ENCODE results near the gene SSH2. TPM values are rescaled to one million over a fixed set of nuclear protein-coding genes. Genes with fewer than 3 reads are reported as not detected.
A peak's percentile ranks its signal among the peaks of the same experiment; 100 is the strongest.

Gene SSH2
- polyA plus RNA-seq, 3 donors: 31.9 to 66.6 (median 54.0) TPM

GRCh38 chr17:29583324-29584248, 346.4 kb downstream of the SSH2 start:
- Mint-ChIP-seq H3K27ac (peak overlapping the region in 2 of 7 donors; percentile 26 to 55), H3K4me3 (no peak overlapping the region), H3K36me3 (peaks cover 32 to 50% of the 10 kb centered on the region in 2 donors), H3K4me1 (peaks cover 51% of the 10 kb centered on the region), H3K27me3 (ENCODE audit: low read depth in 3 of 3) (peaks cover 0 to 2% (median 0%) of the 10 kb centered on the region in 3 donors), H3K9me3 (no peaks in the 10 kb centered on the region)
- Histone ChIP-seq H3K27me3 (ENCODE audit: control insufficient read depth in 2 of 2, insufficient read depth in 2 of 2, low read length in 2 of 2) (no peaks in the 10 kb centered on the region), H2AFZ (ENCODE audit: insufficient read depth, low read depth, low read length, poor library complexity, severe bottlenecking) (no peak overlapping the region), H3K4me3 (replicated peaks in 1 of 3; ENCODE audit: low read depth in 2 of 3, low read length in 3 of 3) (no peak overlapping the region), H3K4me1 (ENCODE audit: control insufficient read depth in 1 of 2, insufficient read depth in 2 of 2, low read length in 2 of 2) (peaks cover 48% of the 10 kb centered on the region in 2 donors), H3K9ac (ENCODE audit: insufficient read depth, low read length, poor library complexity, severe bottlenecking) (no peak overlapping the region), H3K36me3 (replicated peaks in 1 of 2; ENCODE audit: control insufficient read depth in 1 of 2, insufficient read depth in 2 of 2, low read length in 2 of 2) (peaks cover 29 to 43% of the 10 kb centered on the region in 2 donors), H4K20me1 (ENCODE audit: insufficient read depth, low read length) (peaks cover 82% of the 10 kb centered on the region), H3K4me2 (replicated peaks; ENCODE audit: extremely low read depth, low read length, poor library complexity, severe bottlenecking) (no peak overlapping the region), H3K9me3 (replicated peaks in 1 of 2; ENCODE audit: control insufficient read depth in 1 of 2, insufficient read depth in 1 of 2, low read length in 2 of 2) (no peaks in the 10 kb centered on the region), H3K79me2 (ENCODE audit: insufficient read depth, low read length) (peaks cover 59% of the 10 kb centered on the region), H3K27ac (ENCODE audit: low read depth in 1 of 2, low read length in 2 of 2) (peak overlapping the region in 1 of 2 donors; percentile 75)
- 94% methylated on average over 15 of the region's 16 CpGs for WGBS (ENCODE audit: insufficient coverage)
- TF ChIP-seq CTCF (IDR thresholded peaks at IDR 0.05): no peak
- DNase-seq: no peak
- intact Hi-C loops (cut with micrococcal nuclease): loop anchor here in 1 of 2 donors (5.0 to 10.0 kb wide), 2 partner anchors 341 to 509 kb away; no protein-coding TSS in a partner anchor

GRCh38 chr17:29582772-29583171, 347.3 kb downstream of the SSH2 start:
- peaks cover 38 to 51% of the 10 kb centered on the region in 2 donors for H3K36me3 ChIP-seq (replicated peaks in 1 of 2; ENCODE audit: control insufficient read depth in 1 of 2, insufficient read depth in 2 of 2, low read length in 2 of 2)
- peaks cover 80% of the 10 kb centered on the region for H4K20me1 ChIP-seq (ENCODE audit: insufficient read depth, low read length)

More at GRCh38 chr17:29582772-29583171, 347.3 kb downstream of the SSH2 start:
- no peak overlapping the region for H3K4me3 Mint-ChIP-seq
- H3K4me1 ChIP-seq (ENCODE audit: control insufficient read depth in 1 of 2, insufficient read depth in 2 of 2, low read length in 2 of 2): peaks cover 40% of the 10 kb centered on the region in 2 donors
- no peaks in the 10 kb centered on the region for H3K27me3 Mint-ChIP-seq (ENCODE audit: low read depth in 3 of 3)
- WGBS (ENCODE audit: insufficient coverage): 100% methylated on average over 6 of the region's 13 CpGs
- no peaks in the 10 kb centered on the region for H3K9me3 ChIP-seq (replicated peaks in 1 of 2; ENCODE audit: control insufficient read depth in 1 of 2, insufficient read depth in 1 of 2, low read length in 2 of 2)
- H3K9ac ChIP-seq (ENCODE audit: insufficient read depth, low read length, poor library complexity, severe bottlenecking): no peak overlapping the region
- no peak overlapping the region for H2AFZ ChIP-seq (ENCODE audit: insufficient read depth, low read depth, low read length, poor library complexity, severe bottlenecking)
- no peak overlapping the region for H3K27ac Mint-ChIP-seq
- H3K27me3 ChIP-seq (ENCODE audit: control insufficient read depth in 2 of 2, insufficient read depth in 2 of 2, low read length in 2 of 2): no peaks in the 10 kb centered on the region
- TF ChIP-seq CTCF (IDR thresholded peaks at IDR 0.05): no peak
- intact Hi-C loops (cut with micrococcal nuclease): loop anchor here in 1 of 2 donors (5.0 to 10.0 kb wide), 2 partner anchors 342 to 510 kb away; no protein-coding TSS in a partner anchor
- no peak overlapping the region for H3K27ac ChIP-seq (ENCODE audit: low read depth in 1 of 2, low read length in 2 of 2)
- H3K4me3 ChIP-seq (replicated peaks in 1 of 3; ENCODE audit: low read depth in 2 of 3, low read length in 3 of 3): no peak overlapping the region
- no peak for DNase-seq
- peaks cover 43% of the 10 kb centered on the region for H3K4me1 Mint-ChIP-seq
- no peak overlapping the region for H3K4me2 ChIP-seq (replicated peaks; ENCODE audit: extremely low read depth, low read length, poor library complexity, severe bottlenecking)
- H3K9me3 Mint-ChIP-seq: no peaks in the 10 kb centered on the region
- H3K36me3 Mint-ChIP-seq: peaks cover 38 to 58% of the 10 kb centered on the region in 2 donors
- H3K79me2 ChIP-seq (ENCODE audit: insufficient read depth, low read length): peaks cover 51% of the 10 kb centered on the region
